HepG2 (cell line): ENCODE data around the gene COG1. TPM values are rescaled to one million over a fixed set of nuclear protein-coding genes. Genes with fewer than 3 reads are reported as not detected.

Experiments
- FOXK2 ChIP-seq: fragments of 450-650 bp; IDR thresholded peaks from 2 replicates; pipeline ENCODE4 v1.6.1; 2016
- MAFK ChIP-seq, 2 experiments: IDR thresholded peaks in 1 of 2; conservative IDR thresholded peaks in 1 of 2; 2 replicates each; pipeline ENCODE4 v1.6.1; 2011; ENCODE audit warnings: improper control_type of control experiment in 2 of 2, low read length in 2 of 2
- MAZ ChIP-seq, 2 experiments: sonication (generic) in 1 of 2; formaldehyde crosslinking in 1 of 2; IDR thresholded peaks; 2 replicates each; pipeline versions ENCODE4 v1.5.0 to v1.6.1; 2012 to 2020; ENCODE audit warnings: low read depth in 2 of 2, mild to moderate bottlenecking in 2 of 2, borderline replicate concordance in 1 of 2, improper control_type of control experiment in 1 of 2, low read length in 1 of 2, missing genetic modification reagents in 1 of 2, moderate library complexity in 1 of 2
- PRDM4 ChIP-seq: sonication (generic); formaldehyde crosslinking; IDR thresholded peaks from 2 replicates; pipeline ENCODE4 v1.9.0; 2021; ENCODE audit warnings: missing genetic modification reagents, borderline replicate concordance
- SAP130 ChIP-seq: IDR thresholded peaks from 2 replicates; pipeline ENCODE4 v1.6.1; 2016; ENCODE audit warnings: low read depth
- SP1 ChIP-seq, 2 experiments: fragments of 450-650 bp in 1 of 2; sonication (generic) in 1 of 2; formaldehyde crosslinking in 1 of 2; IDR thresholded peaks; 2 replicates each; pipeline versions ENCODE4 v1.4.0 to v1.6.1; 2016 to 2020; ENCODE audit warnings: missing genetic modification reagents in 1 of 2
- THYN1 ChIP-seq: sonication (generic); formaldehyde crosslinking; IDR thresholded peaks from 2 replicates; pipeline ENCODE4 v1.8.1; 2023; ENCODE audit warnings: low read depth, mild to moderate bottlenecking, moderate library complexity, missing genetic modification reagents, borderline replicate concordance
- ZBTB39 ChIP-seq: sonication (generic); formaldehyde crosslinking; IDR thresholded peaks from 2 replicates; pipeline ENCODE4 v1.5.0; 2020; ENCODE audit warnings: missing genetic modification reagents
- ZNF138 ChIP-seq: sonication (generic); formaldehyde crosslinking; IDR thresholded peaks from 2 replicates; pipeline ENCODE4 v1.5.0; 2020; ENCODE audit warnings: mild to moderate bottlenecking, low read depth, missing genetic modification reagents
- ZNF335 ChIP-seq: sonication (generic); formaldehyde crosslinking; IDR thresholded peaks from 2 replicates; pipeline ENCODE4 v1.4.0; 2020; ENCODE audit warnings: missing genetic modification reagents
- ZNF782 ChIP-seq: sonication (generic); formaldehyde crosslinking; IDR thresholded peaks from 2 replicates; pipeline ENCODE4 v1.4.0; 2020; ENCODE audit warnings: missing genetic modification reagents, mild to moderate bottlenecking, borderline replicate concordance
- polyA plus RNA-seq, 8 experiments: library from polyadenylated mRNA; depleted of rRNA in 3 of 8; stranded (reverse) in 7 of 8; unstranded in 1 of 8; fragments of >200 nt; fragmentation: Illumina TruSeq in 4 of 8; extraction: Trizol in 4 of 8; gene quantifications; 2 replicates each; pipeline versions ENCODE4 v1.2.1 to v1.2.3, GENCODE V29; 2011 to 2016; ENCODE audit warnings: low read depth in 4 of 8, missing spikeins in 1 of 8, mixed read lengths in 1 of 8; ENCODE audit not compliant: insufficient read depth in 1 of 8
- total RNA-seq, 5 experiments: library from RNA; depleted of rRNA; stranded (reverse); fragments of >200 nt; fragmentation: Illumina TruSeq; extraction: Trizol; gene quantifications; 2 replicates each; pipeline ENCODE4 v1.2.3, GENCODE V29; 2016; ENCODE audit warnings: low read depth in 1 of 5
- TF ChIP-seq, protein P1 (sequence below): sonication (generic); formaldehyde crosslinking; IDR thresholded peaks from 2 replicates; pipeline ENCODE4 v1.4.0; 2020; ENCODE audit warnings: mild to moderate bottlenecking, missing genetic modification reagents

Gene COG1
- total and polyA plus RNA-seq, 2 of the 13 experiments (the other 11 are each of a cell fraction or from before 2014, with no cell fraction given): 36.6 to 39.7 TPM

DNA sequence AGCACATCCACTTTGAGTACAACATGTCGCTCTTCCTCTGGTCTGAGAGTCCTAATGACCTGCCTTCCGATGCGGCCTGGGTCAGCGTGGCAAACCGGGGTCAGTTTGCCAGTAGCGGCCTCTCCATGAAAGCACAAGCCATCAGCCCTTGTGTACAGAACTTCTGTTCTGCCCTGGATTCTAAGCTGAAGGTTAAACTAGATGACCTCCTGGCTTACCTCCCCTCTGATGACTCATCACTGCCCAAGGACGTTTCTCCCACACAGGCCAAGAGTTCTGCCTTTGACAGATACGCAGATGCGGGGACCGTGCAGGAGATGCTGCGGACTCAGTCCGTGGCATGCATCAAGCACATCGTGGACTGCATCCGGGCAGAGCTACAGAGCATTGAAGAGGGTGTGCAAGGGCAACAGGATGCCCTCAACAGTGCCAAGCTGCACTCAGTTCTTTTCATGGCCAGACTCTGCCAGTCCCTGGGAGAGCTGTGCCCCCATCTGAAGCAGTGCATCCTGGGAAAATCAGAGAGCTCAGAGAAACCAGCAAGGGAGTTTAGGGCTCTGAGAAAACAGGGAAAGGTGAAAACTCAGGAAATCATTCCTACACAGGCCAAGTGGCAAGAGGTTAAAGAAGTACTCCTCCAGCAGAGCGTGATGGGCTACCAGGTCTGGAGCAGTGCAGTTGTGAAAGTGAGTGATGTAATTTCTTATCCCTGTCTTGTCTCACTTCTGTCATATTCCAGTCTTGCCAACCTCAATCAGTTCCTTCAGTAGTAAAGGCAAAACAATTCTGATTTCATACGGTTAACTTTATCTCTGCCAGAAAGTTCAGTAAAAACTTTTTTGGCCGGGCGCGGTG is 8.6 kb downstream of the COG1 start (continued):
- peak; percentile 75 for TF ChIP-seq ZBTB39 (CRISPR knock-in tag)
- TF ChIP-seq ZNF782: no peak; the same call in 1 of the 2 replicates
- TF ChIP-seq MAFK (conservative IDR thresholded peaks at IDR 0.05 in 1 of 2, IDR thresholded peaks at IDR 0.05 in 1 of 2; ENCODE audit: low read length in 2 of 2): peak; percentile 53 to 79
- no peak for TF ChIP-seq ZNF138
- no peak for TF ChIP-seq THYN1 (CRISPR knock-in tag)
- peak; percentile 96 for TF ChIP-seq ZNF335 (CRISPR knock-in tag)
- TF ChIP-seq SP1 (IDR thresholded peaks at IDR 0.05): no peak
- TF ChIP-seq SP1 (CRISPR knock-in tag; IDR thresholded peaks at IDR 0.05): no peak
- peak; percentile 16; the same call in 1 of the 2 replicates for TF ChIP-seq MAZ (IDR thresholded peaks at IDR 0.05; ENCODE audit: borderline replicate concordance, low read depth, low read length)
- TF ChIP-seq MAZ (CRISPR knock-in tag; IDR thresholded peaks at IDR 0.05; ENCODE audit: low read depth): peak; percentile 66
- peak; percentile 85 for TF ChIP-seq FOXK2
- TF ChIP-seq SAP130 (CRISPR knock-in tag): peak; percentile 99
- TF ChIP-seq, protein P1, sequence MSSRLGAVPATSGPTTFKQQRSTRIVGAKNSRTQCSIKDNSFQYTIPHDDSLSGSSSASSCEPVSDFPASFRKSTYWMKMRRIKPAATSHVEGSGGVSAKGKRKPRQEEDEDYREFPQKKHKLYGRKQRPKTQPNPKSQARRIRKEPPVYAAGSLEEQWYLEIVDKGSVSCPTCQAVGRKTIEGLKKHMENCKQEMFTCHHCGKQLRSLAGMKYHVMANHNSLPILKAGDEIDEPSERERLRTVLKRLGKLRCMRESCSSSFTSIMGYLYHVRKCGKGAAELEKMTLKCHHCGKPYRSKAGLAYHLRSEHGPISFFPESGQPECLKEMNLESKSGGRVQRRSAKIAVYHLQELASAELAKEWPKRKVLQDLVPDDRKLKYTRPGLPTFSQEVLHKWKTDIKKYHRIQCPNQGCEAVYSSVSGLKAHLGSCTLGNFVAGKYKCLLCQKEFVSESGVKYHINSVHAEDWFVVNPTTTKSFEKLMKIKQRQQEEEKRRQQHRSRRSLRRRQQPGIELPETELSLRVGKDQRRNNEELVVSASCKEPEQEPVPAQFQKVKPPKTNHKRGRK: 0 out of 2 replicates have a peak, but pooled peaks have one; percentile 55
- TF ChIP-seq PRDM4 (CRISPR knock-in tag): no peak
- TF ChIP-seq, all 625 proteins: peak for 328
